ENCODE measurements around the gene GAB2. TPM values are rescaled to one million over a fixed set of nuclear protein-coding genes. Genes with fewer than 3 reads are reported as not detected.

Gene GAB2
- total RNA-seq, 4 donors from 2014 or later = 22.5 to 32.8 (median 30.1) TPM

GRCh38 chr11:78218707-78219492 is 198.7 kb downstream of the GAB2 start:
- intact Hi-C loops (cut with DNase I; ENCODE audit: low total_unique reads) = no loop called here
- WGBS, 2 donors = 78 to 84% methylated on average over 11 of the region's 11 CpGs
- peak in 1 of 2 donors; percentile 76 for DNase-seq (ENCODE audit: low spot score in 2 of 2)
- no peak overlapping the region for H3K4me3 ChIP-seq (ENCODE audit: low read depth, poor library complexity, severe bottlenecking)
- TF ChIP-seq, protein P1, sequence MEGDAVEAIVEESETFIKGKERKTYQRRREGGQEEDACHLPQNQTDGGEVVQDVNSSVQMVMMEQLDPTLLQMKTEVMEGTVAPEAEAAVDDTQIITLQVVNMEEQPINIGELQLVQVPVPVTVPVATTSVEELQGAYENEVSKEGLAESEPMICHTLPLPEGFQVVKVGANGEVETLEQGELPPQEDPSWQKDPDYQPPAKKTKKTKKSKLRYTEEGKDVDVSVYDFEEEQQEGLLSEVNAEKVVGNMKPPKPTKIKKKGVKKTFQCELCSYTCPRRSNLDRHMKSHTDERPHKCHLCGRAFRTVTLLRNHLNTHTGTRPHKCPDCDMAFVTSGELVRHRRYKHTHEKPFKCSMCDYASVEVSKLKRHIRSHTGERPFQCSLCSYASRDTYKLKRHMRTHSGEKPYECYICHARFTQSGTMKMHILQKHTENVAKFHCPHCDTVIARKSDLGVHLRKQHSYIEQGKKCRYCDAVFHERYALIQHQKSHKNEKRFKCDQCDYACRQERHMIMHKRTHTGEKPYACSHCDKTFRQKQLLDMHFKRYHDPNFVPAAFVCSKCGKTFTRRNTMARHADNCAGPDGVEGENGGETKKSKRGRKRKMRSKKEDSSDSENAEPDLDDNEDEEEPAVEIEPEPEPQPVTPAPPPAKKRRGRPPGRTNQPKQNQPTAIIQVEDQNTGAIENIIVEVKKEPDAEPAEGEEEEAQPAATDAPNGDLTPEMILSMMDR (IDR thresholded peaks at IDR 0.05) = no peak
- TF ChIP-seq POLR2A (IDR thresholded peaks at IDR 0.05) = no peak

- 94 to 96% methylated on average over 14 of the region's 14 CpGs for WGBS, 2 donors
- peak in 1 of 2 donors; percentile 77 for DNase-seq (ENCODE audit: low spot score in 2 of 2)
- no peak overlapping the region for H3K4me3 ChIP-seq (ENCODE audit: low read depth, poor library complexity, severe bottlenecking)
- intact Hi-C loops (cut with DNase I; ENCODE audit: low total_unique reads) = no loop called here
- TF ChIP-seq, protein P1 (IDR thresholded peaks at IDR 0.05) = no peak
- no peak for TF ChIP-seq POLR2A (IDR thresholded peaks at IDR 0.05)
Measured at GRCh38 chr11:78217650-78218541, 199.7 kb downstream of the GAB2 start.

GRCh38 chr11:78216571-78217287 is 200.9 kb downstream of the GAB2 start:
- H3K4me3 ChIP-seq (ENCODE audit: low read depth, poor library complexity, severe bottlenecking) = no peak overlapping the region
- TF ChIP-seq, protein P1 (IDR thresholded peaks at IDR 0.05) = no peak
- no peak for TF ChIP-seq POLR2A (IDR thresholded peaks at IDR 0.05)
- WGBS, 2 donors = 95 to 97% methylated on average over 5 of the region's 5 CpGs
- intact Hi-C loops (cut with DNase I; ENCODE audit: low total_unique reads) = no loop called here
- DNase-seq (ENCODE audit: low spot score in 2 of 2) = peak in 1 of 2 donors; percentile 54

DNA sequence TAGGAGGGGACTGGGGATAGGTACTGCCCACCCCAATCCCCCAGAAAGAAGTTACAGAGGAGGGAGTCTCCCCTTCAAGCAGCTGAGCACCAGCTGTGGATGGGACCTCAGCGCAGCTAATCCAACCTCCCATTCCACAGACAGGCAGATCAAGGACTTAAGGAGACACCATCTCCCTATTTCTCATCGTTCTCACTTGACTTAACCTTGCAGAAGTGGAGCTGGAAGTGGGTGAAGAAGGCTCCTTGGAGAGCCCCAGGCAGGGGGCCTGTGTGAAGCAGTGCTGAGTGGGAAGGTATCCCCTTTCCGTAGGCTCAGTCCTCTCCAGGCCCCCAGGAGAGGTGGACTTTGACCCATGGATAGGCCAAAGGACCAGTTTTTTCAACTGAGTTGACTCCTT is 201.6 kb downstream of the GAB2 start:
- 93 to 97% methylated on average over 3 of the region's 3 CpGs for WGBS, 2 donors
- H3K4me3 ChIP-seq (ENCODE audit: low read depth, poor library complexity, severe bottlenecking) = no peak overlapping the region
- TF ChIP-seq, protein P1 (IDR thresholded peaks at IDR 0.05) = no peak
- peak in 1 of 2 donors; percentile 65 for DNase-seq (ENCODE audit: low spot score in 2 of 2)
- intact Hi-C loops (cut with DNase I; ENCODE audit: low total_unique reads) = no loop called here

GRCh38 chr11:78214331-78215194 is 203.1 kb downstream of the GAB2 start:
- intact Hi-C loops (cut with DNase I; ENCODE audit: low total_unique reads) = loop anchor here (5.0 kb wide), 1 partner anchor 1083 kb away; no protein-coding TSS in a partner anchor
- 85 to 91% methylated on average over 12 of the region's 12 CpGs for WGBS, 2 donors
- TF ChIP-seq POLR2A (IDR thresholded peaks at IDR 0.05) = no peak
- TF ChIP-seq, protein P1 (IDR thresholded peaks at IDR 0.05) = no peak
- DNase-seq (ENCODE audit: low spot score in 2 of 2) = peak in 1 of 2 donors; percentile 74
- no peak overlapping the region for H3K4me3 ChIP-seq (ENCODE audit: low read depth, poor library complexity, severe bottlenecking)

All from lower leg skin (tissue), 4 donors.